ENCODE data around the gene SEMA3D.

DNA sequence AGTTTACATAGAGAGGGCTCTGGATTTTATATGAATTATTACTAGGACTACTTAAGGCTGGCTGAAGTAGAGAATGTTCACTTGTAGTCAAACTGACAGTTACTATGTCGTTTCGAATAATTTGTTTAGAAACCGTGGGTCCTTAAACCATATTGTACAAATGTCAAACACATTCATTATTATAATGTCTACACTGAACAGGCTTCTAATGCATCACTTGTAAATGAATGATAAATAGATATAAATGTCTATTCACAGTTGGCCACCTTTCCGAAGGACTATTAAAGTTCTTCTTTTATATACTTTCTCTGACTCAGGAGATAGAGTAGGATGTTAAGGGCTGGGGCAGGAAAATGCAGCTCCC, 95.3 kb downstream of the SEMA3D start:
- TF ChIP-seq POLR2AphosphoS5 (IDR thresholded peaks at IDR 0.05) (no peak), POLR2A (IDR thresholded peaks at IDR 0.05) (no peak)
- TF ChIP-seq, protein P1, sequence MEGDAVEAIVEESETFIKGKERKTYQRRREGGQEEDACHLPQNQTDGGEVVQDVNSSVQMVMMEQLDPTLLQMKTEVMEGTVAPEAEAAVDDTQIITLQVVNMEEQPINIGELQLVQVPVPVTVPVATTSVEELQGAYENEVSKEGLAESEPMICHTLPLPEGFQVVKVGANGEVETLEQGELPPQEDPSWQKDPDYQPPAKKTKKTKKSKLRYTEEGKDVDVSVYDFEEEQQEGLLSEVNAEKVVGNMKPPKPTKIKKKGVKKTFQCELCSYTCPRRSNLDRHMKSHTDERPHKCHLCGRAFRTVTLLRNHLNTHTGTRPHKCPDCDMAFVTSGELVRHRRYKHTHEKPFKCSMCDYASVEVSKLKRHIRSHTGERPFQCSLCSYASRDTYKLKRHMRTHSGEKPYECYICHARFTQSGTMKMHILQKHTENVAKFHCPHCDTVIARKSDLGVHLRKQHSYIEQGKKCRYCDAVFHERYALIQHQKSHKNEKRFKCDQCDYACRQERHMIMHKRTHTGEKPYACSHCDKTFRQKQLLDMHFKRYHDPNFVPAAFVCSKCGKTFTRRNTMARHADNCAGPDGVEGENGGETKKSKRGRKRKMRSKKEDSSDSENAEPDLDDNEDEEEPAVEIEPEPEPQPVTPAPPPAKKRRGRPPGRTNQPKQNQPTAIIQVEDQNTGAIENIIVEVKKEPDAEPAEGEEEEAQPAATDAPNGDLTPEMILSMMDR (IDR thresholded peaks at IDR 0.05) = no peak

All from breast epithelium (tissue), 3 donors.